Measurements from ENCODE around the gene VPS51.

VPS51 gene

DNA sequence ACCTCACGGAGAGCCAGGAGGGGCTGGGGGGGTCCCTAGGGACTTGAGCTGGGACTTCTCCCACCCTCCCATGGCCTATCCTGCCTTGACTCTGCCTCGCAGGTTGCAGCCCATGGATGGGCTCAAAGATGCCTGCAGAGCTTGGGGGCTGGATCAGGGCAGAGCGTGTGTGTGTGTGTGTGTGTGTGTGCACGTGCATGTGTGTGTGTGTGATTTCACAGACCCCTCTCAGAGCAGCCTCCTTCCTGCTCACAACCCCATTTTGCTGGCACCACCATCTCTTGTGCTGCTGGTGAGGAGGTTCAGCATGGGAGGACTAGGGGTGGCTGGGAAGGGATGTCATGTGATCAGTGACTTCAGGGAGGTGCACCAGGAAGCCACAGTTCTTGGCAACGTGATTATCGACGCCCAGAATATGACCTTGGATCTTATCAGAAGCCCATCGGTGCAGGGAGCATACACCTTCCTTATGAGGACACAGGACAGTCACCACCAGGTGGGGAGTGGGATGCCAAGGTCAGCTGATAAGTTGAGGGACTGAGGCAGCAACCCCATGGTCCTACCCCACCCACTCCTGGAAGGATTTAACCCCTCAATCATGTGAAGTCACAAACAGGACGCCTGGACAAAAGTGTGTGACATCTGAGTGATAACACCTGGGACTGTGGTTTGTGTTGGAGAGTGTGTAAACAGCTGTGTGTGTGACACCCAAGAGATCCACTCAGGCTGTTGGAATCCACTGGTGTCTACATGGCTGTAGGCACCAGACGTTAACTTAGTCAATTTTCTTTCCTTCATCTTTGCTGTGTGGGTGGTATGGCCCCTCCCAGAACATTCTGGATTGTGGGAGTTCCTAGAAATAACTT lies 35.8 kb upstream of the VPS51 start:
- Histone ChIP-seq H2BK15ac (replicated peaks; ENCODE audit: low read depth) (no peak overlapping the region), H2BK120ac (ENCODE audit: low read depth, low read length) (no peak overlapping the region), H3K79me2 (ENCODE audit: control insufficient read depth, insufficient read depth, low read length) (no peaks in the 10 kb centered on the region), H3K9ac (ENCODE audit: low read length) (no peak overlapping the region), H4K8ac (ENCODE audit: low read depth, low read length) (no peak overlapping the region), H3K79me1 (ENCODE audit: low read length) (no peaks in the 10 kb centered on the region), H3K4me2 (ENCODE audit: low read length) (no peak overlapping the region), H3K56ac (ENCODE audit: low read length) (no peak overlapping the region), H2BK5ac (ENCODE audit: low read length) (no peak overlapping the region), H3K27me3 (ENCODE audit: insufficient read depth, low read length, poor library complexity) (no peaks in the 10 kb centered on the region), H2AK5ac (ENCODE audit: low read length) (no peak overlapping the region), H4K5ac (ENCODE audit: low read length) (no peak overlapping the region), H3K18ac (ENCODE audit: low read length) (no peak overlapping the region), H3K27ac (ENCODE audit: low read depth, low read length) (no peak overlapping the region), H3K4me1 (ENCODE audit: control insufficient read depth, low read depth, low read length) (no peaks in the 10 kb centered on the region), H3K4ac (ENCODE audit: low read depth, low read length) (no peak overlapping the region), H3K23ac (ENCODE audit: low read length) (no peak overlapping the region), H3K4me3 (ENCODE audit: low read length) (no peak overlapping the region), H3K36me3 (ENCODE audit: control insufficient read depth, insufficient read depth, low read length) (no peaks in the 10 kb centered on the region)
- no peak for DNase-seq
- WGBS (ENCODE audit: extremely low coverage, insufficient coverage, low lambda C conversion rate), result no CpG with 5 or more reads among the region's 10 CpGs

DNA sequence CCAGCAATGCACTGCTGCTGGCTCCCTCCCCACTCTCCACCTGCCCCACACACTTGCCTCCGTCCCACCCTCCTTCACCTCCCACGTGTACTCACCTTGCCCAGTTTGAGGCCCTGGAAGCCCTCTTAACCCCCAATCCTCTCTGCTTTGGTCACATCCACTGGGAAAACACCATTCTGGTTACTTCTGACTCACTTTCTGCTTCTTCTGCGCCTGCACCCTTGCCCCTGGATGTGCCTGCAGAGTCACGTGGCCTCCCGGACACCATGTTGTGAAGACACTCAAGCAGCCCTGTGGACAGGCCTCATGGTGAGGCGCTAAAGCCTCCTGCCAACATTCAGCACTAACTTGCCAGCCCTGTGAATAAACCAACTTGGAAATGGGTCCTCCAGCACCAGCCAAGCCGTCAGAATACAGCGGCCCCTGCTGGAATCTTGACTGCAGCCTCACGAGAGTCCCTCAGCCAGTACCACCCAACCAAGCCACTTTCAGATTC lies 35.1 kb upstream of the VPS51 start:
- Histone ChIP-seq H3K79me2 (ENCODE audit: control insufficient read depth, insufficient read depth, low read length) (no peaks in the 10 kb centered on the region), H3K36me3 (ENCODE audit: control insufficient read depth, insufficient read depth, low read length) (no peaks in the 10 kb centered on the region), H2AK5ac (ENCODE audit: low read length) (no peak overlapping the region), H3K23ac (ENCODE audit: low read length) (no peak overlapping the region), H3K27me3 (ENCODE audit: insufficient read depth, low read length, poor library complexity) (no peaks in the 10 kb centered on the region), H3K56ac (ENCODE audit: low read length) (no peak overlapping the region), H2BK5ac (ENCODE audit: low read length) (no peak overlapping the region), H3K4ac (ENCODE audit: low read depth, low read length) (no peak overlapping the region), H3K79me1 (ENCODE audit: low read length) (no peaks in the 10 kb centered on the region), H2BK15ac (replicated peaks; ENCODE audit: low read depth) (no peak overlapping the region), H2BK120ac (ENCODE audit: low read depth, low read length) (no peak overlapping the region), H4K8ac (ENCODE audit: low read depth, low read length) (no peak overlapping the region), H3K4me3 (ENCODE audit: low read length) (no peak overlapping the region), H4K5ac (ENCODE audit: low read length) (no peak overlapping the region), H3K27ac (ENCODE audit: low read depth, low read length) (no peak overlapping the region), H3K18ac (ENCODE audit: low read length) (no peak overlapping the region), H3K9ac (ENCODE audit: low read length) (no peak overlapping the region), H3K4me1 (ENCODE audit: control insufficient read depth, low read depth, low read length) (no peaks in the 10 kb centered on the region), H3K4me2 (ENCODE audit: low read length) (no peak overlapping the region)
- no CpG with 5 or more reads among the region's 9 CpGs for WGBS (ENCODE audit: extremely low coverage, insufficient coverage, low lambda C conversion rate)
- peak; percentile 63 for DNase-seq

DNA sequence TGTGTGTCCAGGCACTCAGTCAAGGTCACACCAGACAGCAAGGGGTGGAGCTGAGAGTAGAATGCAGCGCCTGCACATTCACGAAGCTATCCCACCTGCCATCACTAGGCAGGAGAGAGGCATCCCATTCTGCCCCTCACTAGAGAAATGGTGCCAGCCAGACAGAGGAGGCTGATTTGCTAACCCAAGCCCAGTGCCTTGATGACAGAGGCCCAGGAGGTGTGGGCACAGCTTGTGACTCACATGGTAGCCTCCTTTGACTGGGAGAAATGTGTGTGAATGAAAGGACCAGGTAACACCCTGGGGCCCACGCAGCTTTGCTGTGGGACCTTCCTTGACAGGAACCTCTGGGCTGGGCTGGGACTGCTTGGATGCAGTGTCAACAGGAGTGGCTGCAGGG lies 32.5 kb upstream of the VPS51 start:
- no peak overlapping the region for H2BK15ac ChIP-seq (replicated peaks; ENCODE audit: low read depth)
- H4K5ac ChIP-seq (ENCODE audit: low read length), result no peak overlapping the region
- H4K8ac ChIP-seq (ENCODE audit: low read depth, low read length), result no peak overlapping the region
- no peak overlapping the region for H3K4me2 ChIP-seq (ENCODE audit: low read length)
- H3K9ac ChIP-seq (ENCODE audit: low read length), result no peak overlapping the region
- H3K4me1 ChIP-seq (ENCODE audit: control insufficient read depth, low read depth, low read length), result no peaks in the 10 kb centered on the region
- H3K27me3 ChIP-seq (ENCODE audit: insufficient read depth, low read length, poor library complexity), result no peaks in the 10 kb centered on the region
- H3K23ac ChIP-seq (ENCODE audit: low read length), result no peak overlapping the region
- no peak for DNase-seq
- H2BK5ac ChIP-seq (ENCODE audit: low read length), result no peak overlapping the region
- no peak overlapping the region for H2AK5ac ChIP-seq (ENCODE audit: low read length)
- no peak overlapping the region for H3K4me3 ChIP-seq (ENCODE audit: low read length)
- no peaks in the 10 kb centered on the region for H3K36me3 ChIP-seq (ENCODE audit: control insufficient read depth, insufficient read depth, low read length)
- no peak overlapping the region for H2BK120ac ChIP-seq (ENCODE audit: low read depth, low read length)
- no peaks in the 10 kb centered on the region for H3K79me1 ChIP-seq (ENCODE audit: low read length)
- no CpG with 5 or more reads among the region's 3 CpGs for WGBS (ENCODE audit: extremely low coverage, insufficient coverage, low lambda C conversion rate)
- H3K4ac ChIP-seq (ENCODE audit: low read depth, low read length), result no peak overlapping the region
- no peak overlapping the region for H3K27ac ChIP-seq (ENCODE audit: low read depth, low read length)
- no peak overlapping the region for H3K18ac ChIP-seq (ENCODE audit: low read length)
- H3K79me2 ChIP-seq (ENCODE audit: control insufficient read depth, insufficient read depth, low read length), result no peaks in the 10 kb centered on the region
- no peak overlapping the region for H3K56ac ChIP-seq (ENCODE audit: low read length)

DNA sequence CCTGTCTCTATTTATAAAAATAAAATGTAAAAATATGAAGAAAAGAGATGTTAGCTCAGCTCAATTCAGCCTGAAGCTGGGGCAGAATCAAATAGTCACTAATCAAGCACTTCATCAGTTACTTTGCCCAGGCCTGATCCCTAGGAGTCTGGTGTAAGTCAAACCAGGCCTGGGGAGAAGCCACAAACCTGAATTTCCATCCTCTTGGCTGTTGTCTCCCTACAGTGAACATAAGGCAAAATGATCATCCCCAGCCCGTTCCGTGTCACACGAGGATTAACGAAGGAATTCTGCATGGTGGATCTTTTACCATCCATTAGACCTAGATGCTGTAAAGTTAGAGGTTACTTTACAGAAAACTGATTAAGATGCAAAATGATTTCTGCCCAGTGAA lies 31.2 kb upstream of the VPS51 start:
- Histone ChIP-seq H4K5ac (ENCODE audit: low read length) (no peak overlapping the region), H3K23ac (ENCODE audit: low read length) (no peak overlapping the region), H3K18ac (ENCODE audit: low read length) (no peak overlapping the region), H2BK120ac (ENCODE audit: low read depth, low read length) (no peak overlapping the region), H3K79me1 (ENCODE audit: low read length) (no peaks in the 10 kb centered on the region), H3K27ac (ENCODE audit: low read depth, low read length) (no peak overlapping the region), H3K9ac (ENCODE audit: low read length) (no peak overlapping the region), H3K79me2 (ENCODE audit: control insufficient read depth, insufficient read depth, low read length) (no peaks in the 10 kb centered on the region), H3K4me3 (ENCODE audit: low read length) (no peak overlapping the region), H3K36me3 (ENCODE audit: control insufficient read depth, insufficient read depth, low read length) (no peaks in the 10 kb centered on the region), H3K4me1 (ENCODE audit: control insufficient read depth, low read depth, low read length) (no peaks in the 10 kb centered on the region), H2AK5ac (ENCODE audit: low read length) (no peak overlapping the region), H3K4ac (ENCODE audit: low read depth, low read length) (no peak overlapping the region), H3K4me2 (ENCODE audit: low read length) (no peak overlapping the region), H3K27me3 (ENCODE audit: insufficient read depth, low read length, poor library complexity) (no peaks in the 10 kb centered on the region), H2BK15ac (replicated peaks; ENCODE audit: low read depth) (no peak overlapping the region), H3K56ac (ENCODE audit: low read length) (no peak overlapping the region), H4K8ac (ENCODE audit: low read depth, low read length) (no peak overlapping the region), H2BK5ac (ENCODE audit: low read length) (no peak overlapping the region)
- WGBS (ENCODE audit: extremely low coverage, insufficient coverage, low lambda C conversion rate), result no CpG with 5 or more reads among the region's 4 CpGs
- no peak for DNase-seq

DNA sequence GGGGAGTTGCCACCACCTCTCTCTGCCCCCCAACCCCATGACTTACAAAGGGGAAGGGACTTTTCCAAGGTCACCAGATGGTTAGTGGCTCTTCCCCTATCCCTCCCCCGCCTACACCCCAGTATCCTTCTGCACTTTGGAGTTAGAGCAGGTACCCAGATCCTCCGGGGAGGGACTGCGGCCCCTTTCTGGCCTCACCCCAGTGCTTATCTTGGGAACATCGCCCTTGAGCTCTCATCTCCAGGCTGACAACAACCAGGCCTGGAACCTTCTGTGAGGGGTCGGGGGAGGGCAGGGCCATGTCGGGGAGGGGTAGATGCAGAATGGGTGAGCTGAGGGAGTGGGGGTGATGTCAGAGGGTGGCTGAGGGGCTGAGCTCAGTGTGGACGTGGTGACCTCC lies 30.2 kb upstream of the VPS51 start:
- no peak overlapping the region for H2BK5ac ChIP-seq (ENCODE audit: low read length)
- no peaks in the 10 kb centered on the region for H3K79me1 ChIP-seq (ENCODE audit: low read length)
- H3K27ac ChIP-seq (ENCODE audit: low read depth, low read length), result no peak overlapping the region
- H3K79me2 ChIP-seq (ENCODE audit: control insufficient read depth, insufficient read depth, low read length), result no peaks in the 10 kb centered on the region
- no peak overlapping the region for H2AK5ac ChIP-seq (ENCODE audit: low read length)
- H3K4ac ChIP-seq (ENCODE audit: low read depth, low read length), result no peak overlapping the region
- no peak overlapping the region for H4K5ac ChIP-seq (ENCODE audit: low read length)
- no peak overlapping the region for H3K9ac ChIP-seq (ENCODE audit: low read length)
- no peak overlapping the region for H2BK15ac ChIP-seq (replicated peaks; ENCODE audit: low read depth)
- no peaks in the 10 kb centered on the region for H3K4me1 ChIP-seq (ENCODE audit: control insufficient read depth, low read depth, low read length)
- no peak overlapping the region for H3K18ac ChIP-seq (ENCODE audit: low read length)
- DNase-seq, result no peak
- H3K4me2 ChIP-seq (ENCODE audit: low read length), result no peak overlapping the region
- H3K56ac ChIP-seq (ENCODE audit: low read length), result peak overlapping the region; percentile 25
- no peaks in the 10 kb centered on the region for H3K27me3 ChIP-seq (ENCODE audit: insufficient read depth, low read length, poor library complexity)
- H3K36me3 ChIP-seq (ENCODE audit: control insufficient read depth, insufficient read depth, low read length), result no peaks in the 10 kb centered on the region
- no peak overlapping the region for H3K4me3 ChIP-seq (ENCODE audit: low read length)
- H3K23ac ChIP-seq (ENCODE audit: low read length), result no peak overlapping the region
- no peak overlapping the region for H4K8ac ChIP-seq (ENCODE audit: low read depth, low read length)
- no CpG with 5 or more reads among the region's 7 CpGs for WGBS (ENCODE audit: extremely low coverage, insufficient coverage, low lambda C conversion rate)
- H2BK120ac ChIP-seq (ENCODE audit: low read depth, low read length), result no peak overlapping the region

DNA sequence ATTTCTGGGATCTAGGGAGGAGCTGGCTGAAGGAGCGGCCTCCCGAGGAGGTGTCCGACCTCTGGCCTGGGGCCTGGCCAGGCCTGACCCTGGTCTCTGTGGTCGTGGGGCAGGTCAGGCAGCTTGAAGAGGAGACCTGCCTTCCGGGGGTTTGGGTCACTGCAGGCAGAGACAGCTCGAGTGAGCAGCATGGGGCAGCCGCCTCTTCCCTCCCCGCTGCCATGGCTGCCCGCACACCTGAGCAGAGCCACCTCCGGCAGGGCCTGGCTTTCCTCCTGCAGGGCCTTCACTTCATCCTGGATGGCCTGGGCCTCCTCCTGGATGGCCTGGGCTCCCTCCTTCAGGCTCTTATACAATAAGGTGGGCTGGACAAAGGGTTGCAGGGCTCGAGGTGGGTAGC lies 29.7 kb upstream of the VPS51 start:
- Histone ChIP-seq H3K9ac (ENCODE audit: low read length) (no peak overlapping the region), H3K79me1 (ENCODE audit: low read length) (no peaks in the 10 kb centered on the region), H3K23ac (ENCODE audit: low read length) (no peak overlapping the region), H3K27ac (ENCODE audit: low read depth, low read length) (no peak overlapping the region), H4K8ac (ENCODE audit: low read depth, low read length) (no peak overlapping the region), H3K36me3 (ENCODE audit: control insufficient read depth, insufficient read depth, low read length) (no peaks in the 10 kb centered on the region), H3K18ac (ENCODE audit: low read length) (no peak overlapping the region), H3K4me3 (ENCODE audit: low read length) (no peak overlapping the region), H3K79me2 (ENCODE audit: control insufficient read depth, insufficient read depth, low read length) (no peaks in the 10 kb centered on the region), H3K4me1 (ENCODE audit: control insufficient read depth, low read depth, low read length) (no peaks in the 10 kb centered on the region), H3K4ac (ENCODE audit: low read depth, low read length) (no peak overlapping the region), H3K4me2 (ENCODE audit: low read length) (no peak overlapping the region), H2BK5ac (ENCODE audit: low read length) (no peak overlapping the region), H2BK120ac (ENCODE audit: low read depth, low read length) (no peak overlapping the region), H4K5ac (ENCODE audit: low read length) (no peak overlapping the region), H2BK15ac (replicated peaks; ENCODE audit: low read depth) (no peak overlapping the region), H2AK5ac (ENCODE audit: low read length) (no peak overlapping the region), H3K56ac (ENCODE audit: low read length) (peak overlapping the region; percentile 60), H3K27me3 (ENCODE audit: insufficient read depth, low read length, poor library complexity) (no peaks in the 10 kb centered on the region)
- WGBS (ENCODE audit: extremely low coverage, insufficient coverage, low lambda C conversion rate), result no CpG with 5 or more reads among the region's 11 CpGs
- DNase-seq, result no peak

Data from mesendoderm (in vitro differentiated cells).